Neural cell (in vitro differentiated cells): ENCODE measurements around the gene RHOBTB1. TPM values are rescaled to one million over a fixed set of nuclear protein-coding genes. Genes with fewer than 3 reads are reported as not detected.

Experiments
- H2AFZ ChIP-seq: fragments of 200-600, 300-800 bp; sonication (generic), shearing (Covaris generic); 2 replicates; pipeline ENCODE4 v1.6.0; 2014; ENCODE audit warnings: low read depth, mild to moderate bottlenecking, antibody characterized with exemption, low read length, moderate library complexity
- H3F3A ChIP-seq: fragments of 200-600 bp; shearing (Covaris generic); 2 replicates; pipeline ENCODE4 v1.6.1; 2016; ENCODE audit warnings: mild to moderate bottlenecking, moderate library complexity, mixed read lengths, antibody characterized with exemption, low read length; ENCODE audit not compliant: insufficient read depth, poor library complexity, severe bottlenecking
- H3K27ac ChIP-seq: fragments of 200-600, 300-800 bp; sonication (generic), shearing (Covaris generic); 2 replicates; pipeline ENCODE4 v1.5.1; 2014; ENCODE audit warnings: mild to moderate bottlenecking, low read length, moderate library complexity
- H3K27me3 ChIP-seq: fragments of 300-800, 200-600 bp; sonication (generic), shearing (Covaris generic); 2 replicates; pipeline ENCODE4 v1.6.0; 2014; ENCODE audit warnings: mild to moderate bottlenecking, low read depth, low read length, moderate library complexity; ENCODE audit not compliant: insufficient read depth
- H3K36me3 ChIP-seq: fragments of 300-800, 200-600 bp; sonication (generic), shearing (Covaris generic); 2 replicates; pipeline ENCODE4 v1.5.1; 2014; ENCODE audit warnings: mild to moderate bottlenecking, antibody characterized with exemption, low read length, moderate library complexity; ENCODE audit not compliant: insufficient read depth
- H3K4me2 ChIP-seq: fragments of 300-800, 200-600 bp; sonication (generic), shearing (Covaris generic); 2 replicates; pipeline ENCODE4 v1.6.0; 2014; ENCODE audit warnings: mild to moderate bottlenecking, low read length
- H3K4me3 ChIP-seq: fragments of 300-800, 200-600 bp; sonication (generic), shearing (Covaris generic); 2 replicates; pipeline ENCODE4 v1.5.1; 2014; ENCODE audit warnings: mild to moderate bottlenecking, low read length, moderate library complexity
- H3K79me2 ChIP-seq: fragments of 200-600 bp; shearing (Covaris generic); replicated peaks from 2 replicates; pipeline ENCODE4 v1.6.0; 2014; ENCODE audit warnings: mild to moderate bottlenecking, low read length, moderate library complexity; ENCODE audit not compliant: insufficient read depth
- H3K9ac ChIP-seq: fragments of 300-800, 200-600 bp; sonication (generic), shearing (Covaris generic); 2 replicates; pipeline ENCODE4 v1.6.1; 2016; ENCODE audit warnings: mild to moderate bottlenecking, low read length, mixed read lengths
- H3K9me2 ChIP-seq: fragments of 200-600 bp; shearing (Covaris generic); 2 replicates; pipeline ENCODE4 v1.6.1; 2016; ENCODE audit warnings: mild to moderate bottlenecking, low read length, mixed read lengths; ENCODE audit not compliant: insufficient read depth
- H3K9me3 ChIP-seq: fragments of 200-600, 300-800 bp; sonication (generic), shearing (Covaris generic); 2 replicates; pipeline ENCODE4 v1.6.1; 2016; ENCODE audit warnings: mild to moderate bottlenecking, mixed run types, low read length, moderate library complexity, mixed read lengths
- H4K20me1 ChIP-seq: fragments of 200-600 bp; shearing (Covaris generic); 2 replicates; pipeline ENCODE4 v1.6.1; 2016; ENCODE audit warnings: mild to moderate bottlenecking, mixed run types; ENCODE audit not compliant: insufficient read depth
- CTCF ChIP-seq: fragments of 450-650 bp; IDR thresholded peaks from 2 replicates; pipeline ENCODE4 v1.5.1; 2014; ENCODE audit warnings: antibody characterized with exemption, mild to moderate bottlenecking, moderate library complexity; ENCODE audit not compliant: poor library complexity, severe bottlenecking
- EP300 ChIP-seq: fragments of 450-650 bp; conservative IDR thresholded peaks from 2 replicates; pipeline ENCODE4 v1.6.1; 2014; ENCODE audit warnings: antibody characterized with exemption, mild to moderate bottlenecking, moderate library complexity; ENCODE audit not compliant: poor library complexity, severe bottlenecking
- EZH2 ChIP-seq: fragments of 200-600, 300-800 bp; shearing (Covaris generic), sonication (generic); IDR thresholded peaks from 2 replicates; pipeline ENCODE4 v1.6.1; 2014; ENCODE audit warnings: antibody characterized with exemption, low read length, borderline replicate concordance, mild to moderate bottlenecking; ENCODE audit not compliant: insufficient read depth, poor library complexity, severe bottlenecking
- MXI1 ChIP-seq: fragments of 450-650 bp; conservative IDR thresholded peaks from 2 replicates; pipeline ENCODE4 v1.6.1; 2014; ENCODE audit warnings: antibody characterized with exemption, mild to moderate bottlenecking; ENCODE audit not compliant: poor library complexity, severe bottlenecking
- POLR2AphosphoS5 ChIP-seq: IDR thresholded peaks from 2 replicates; pipeline ENCODE4 v1.6.1; 2012
- RAD21 ChIP-seq: fragments of 450-650 bp; conservative IDR thresholded peaks from 2 replicates; pipeline ENCODE4 v1.6.1; 2014; ENCODE audit warnings: antibody characterized with exemption, mild to moderate bottlenecking, moderate library complexity
- REST ChIP-seq: IDR thresholded peaks from 2 replicates; pipeline ENCODE4 v1.6.1; 2012; ENCODE audit warnings: borderline replicate concordance
- SMC3 ChIP-seq: fragments of 450-650 bp; conservative IDR thresholded peaks from 2 replicates; pipeline ENCODE4 v1.6.1; 2014; ENCODE audit warnings: antibody characterized with exemption, mild to moderate bottlenecking, moderate library complexity; ENCODE audit not compliant: poor library complexity
- TAF1 ChIP-seq: IDR thresholded peaks from 2 replicates; pipeline ENCODE4 v1.6.1; 2012; ENCODE audit warnings: low read depth
- polyA plus RNA-seq: library from polyadenylated mRNA; depleted of rRNA; stranded (reverse); fragments of >200 nt; gene quantifications from 2 replicates; pipeline ENCODE4 v1.2.3, GENCODE V29; 2014

Gene RHOBTB1
- polyA plus RNA-seq, 1 donor from 2014 or later, result 10.5 TPM

- H3K79me2 ChIP-seq, result no peaks in the 10 kb centered on the region
- no peak overlapping the region for H2AFZ ChIP-seq
- no peaks in the 10 kb centered on the region for H3K36me3 ChIP-seq
- no peaks in the 10 kb centered on the region for H3K9me3 ChIP-seq
- no peaks in the 10 kb centered on the region for H3K9me2 ChIP-seq
- no peak overlapping the region for H3K27ac ChIP-seq
- no peaks in the 10 kb centered on the region for H4K20me1 ChIP-seq
- H3K9ac ChIP-seq, result no peak overlapping the region
- H3K27me3 ChIP-seq, result no peaks in the 10 kb centered on the region
- no peaks in the 10 kb centered on the region for H3F3A ChIP-seq
- no peak overlapping the region for H3K4me2 ChIP-seq
- no peak for TF ChIP-seq CTCF
- no peak for TF ChIP-seq MXI1
- TF ChIP-seq TAF1, result no peak
- TF ChIP-seq REST, result no peak
- H3K4me3 ChIP-seq, result no peak overlapping the region
Observed at GRCh38 chr10:60827791-60828488, 116.0 kb downstream of the RHOBTB1 start.

GRCh38 chr10:60825520-60825919 lies 118.5 kb downstream of the RHOBTB1 start:
- no peak overlapping the region for H2AFZ ChIP-seq
- H3K36me3 ChIP-seq, result no peaks in the 10 kb centered on the region
- H3K4me2 ChIP-seq, result no peak overlapping the region
- H3K9me2 ChIP-seq, result no peaks in the 10 kb centered on the region
- no peaks in the 10 kb centered on the region for H3F3A ChIP-seq
- H3K79me2 ChIP-seq, result no peaks in the 10 kb centered on the region
- no peak overlapping the region for H3K27ac ChIP-seq
- H3K27me3 ChIP-seq, result no peaks in the 10 kb centered on the region
- H3K9ac ChIP-seq, result no peak overlapping the region
- H4K20me1 ChIP-seq, result no peaks in the 10 kb centered on the region
- no peak for TF ChIP-seq EZH2
- TF ChIP-seq RAD21, result no peak
- TF ChIP-seq REST, result no peak
- TF ChIP-seq POLR2AphosphoS5, result no peak
- no peak for TF ChIP-seq MXI1
- TF ChIP-seq EP300, result no peak
- TF ChIP-seq TAF1, result no peak
- TF ChIP-seq CTCF, result no peak
- no peak for TF ChIP-seq SMC3
- no peaks in the 10 kb centered on the region for H3K9me3 ChIP-seq
- no peak overlapping the region for H3K4me3 ChIP-seq
